Measurements from ENCODE around the gene CSAD. TPM values are rescaled to one million over a fixed set of nuclear protein-coding genes. Genes with fewer than 3 reads are reported as not detected.

Gene CSAD
- polyA plus RNA-seq, 4 donors: 25.9 to 126 (median 69.1) TPM

DNA sequence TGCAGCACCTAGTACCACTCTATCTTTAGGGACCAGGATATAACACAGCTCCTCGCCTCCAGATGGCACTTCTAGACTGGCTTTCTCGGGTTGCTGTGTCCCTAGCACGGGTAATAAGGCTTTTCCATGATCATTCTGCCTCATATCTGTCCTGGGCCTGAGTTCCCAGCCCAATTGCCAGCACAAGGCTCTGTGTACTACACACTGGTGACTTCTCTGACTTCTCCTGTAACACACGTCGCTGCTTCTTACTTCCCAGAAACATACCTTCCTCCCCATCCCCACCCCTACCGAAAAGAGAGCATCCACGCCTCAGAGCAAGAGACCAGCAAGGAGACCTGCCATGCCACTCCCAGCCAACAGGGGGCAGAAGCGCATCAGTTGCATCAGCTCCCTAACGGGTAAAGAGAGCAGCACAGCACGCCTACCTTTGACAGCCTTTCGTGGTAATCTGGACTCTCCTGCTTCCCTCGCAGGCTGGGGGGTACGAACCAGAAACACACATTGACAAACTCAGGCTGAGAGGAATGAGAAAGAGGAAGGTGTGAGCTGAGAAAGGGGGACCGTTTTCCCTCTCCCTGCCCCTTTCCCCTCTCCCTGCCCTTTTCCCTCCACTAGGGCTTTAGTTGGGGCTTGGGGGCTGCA, 21.4 kb downstream of the CSAD start:
- peak in 3 of 4 donors; percentile 39 to 54 (median 49) for DNase-seq (ENCODE audit: low read depth in 4 of 4, low spot score in 2 of 4)

DNA sequence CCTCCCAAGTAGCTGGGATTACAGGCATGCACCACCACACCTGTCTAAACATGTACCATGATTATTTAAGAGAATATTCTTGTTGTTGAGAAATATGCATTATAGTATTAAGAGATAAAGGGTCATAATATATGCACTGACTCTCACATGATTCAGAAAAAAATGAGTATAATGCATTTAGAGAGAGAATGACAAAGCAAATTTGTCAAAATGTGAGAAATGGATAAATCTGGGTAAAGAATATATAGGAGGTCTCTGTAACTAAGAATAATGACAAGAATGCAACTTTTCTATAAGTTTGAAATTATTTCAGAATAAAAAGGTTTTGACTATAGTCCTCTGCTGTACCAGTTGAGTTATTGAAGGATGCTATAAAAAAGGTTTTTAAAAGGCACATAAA, 28.3 kb downstream of the CSAD start:
- no peak for DNase-seq (ENCODE audit: low read depth in 4 of 4, low spot score in 2 of 4)

DNA sequence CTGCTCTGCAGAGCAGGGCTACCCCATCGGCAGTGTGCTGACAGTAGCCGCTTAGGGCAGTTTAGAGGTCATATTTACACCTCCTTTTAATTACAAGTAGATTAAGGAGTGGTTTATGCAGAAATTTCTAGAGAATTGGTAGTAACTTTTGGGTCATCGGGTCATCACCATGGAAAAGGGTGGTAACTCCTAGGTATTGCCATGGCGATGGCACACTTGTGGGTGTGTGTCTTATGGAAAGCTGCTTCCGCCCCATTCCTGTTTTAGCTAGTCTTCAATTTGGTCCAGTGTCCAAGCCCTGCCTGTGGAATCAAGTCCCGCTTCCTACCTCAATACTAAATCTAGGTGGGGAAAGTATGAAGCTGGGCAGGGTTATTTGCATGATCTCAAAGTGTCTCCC, 29.7 kb downstream of the CSAD start:
- DNase-seq (ENCODE audit: low read depth in 4 of 4, low spot score in 2 of 4): no peak

DNA sequence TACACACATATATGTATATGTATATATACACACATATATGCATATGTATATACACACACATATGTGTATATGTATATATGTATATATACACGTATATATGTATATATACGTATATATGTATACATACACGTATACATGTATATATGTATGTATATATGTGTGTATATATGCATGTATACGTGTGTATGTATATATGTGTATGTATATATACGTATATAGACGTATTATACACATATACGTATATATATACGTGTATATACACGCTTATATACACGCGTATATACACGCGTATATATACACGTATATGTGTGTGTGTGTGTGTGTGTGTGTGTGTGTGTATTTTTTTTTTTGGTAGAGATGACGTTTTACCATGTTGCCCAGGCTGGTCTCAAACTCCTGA, 33.1 kb downstream of the CSAD start:
- no peak for DNase-seq (ENCODE audit: low read depth in 4 of 4, low spot score in 2 of 4)

DNA sequence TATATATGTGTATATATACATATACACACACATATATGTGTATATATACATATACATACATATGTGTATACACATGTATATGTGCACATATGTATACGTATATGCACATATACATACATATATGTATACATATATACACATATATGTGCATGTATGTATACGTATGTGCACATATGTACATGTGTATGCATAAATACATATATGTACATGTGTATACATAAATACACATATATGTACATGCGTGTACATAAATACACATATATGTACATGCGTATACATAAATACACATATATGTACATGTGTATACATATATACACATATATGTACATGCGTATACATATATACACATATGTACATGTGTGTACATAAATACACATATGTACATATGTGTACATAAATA, 33.5 kb downstream of the CSAD start:
- no peak for DNase-seq (ENCODE audit: low read depth in 4 of 4, low spot score in 2 of 4)

DNA sequence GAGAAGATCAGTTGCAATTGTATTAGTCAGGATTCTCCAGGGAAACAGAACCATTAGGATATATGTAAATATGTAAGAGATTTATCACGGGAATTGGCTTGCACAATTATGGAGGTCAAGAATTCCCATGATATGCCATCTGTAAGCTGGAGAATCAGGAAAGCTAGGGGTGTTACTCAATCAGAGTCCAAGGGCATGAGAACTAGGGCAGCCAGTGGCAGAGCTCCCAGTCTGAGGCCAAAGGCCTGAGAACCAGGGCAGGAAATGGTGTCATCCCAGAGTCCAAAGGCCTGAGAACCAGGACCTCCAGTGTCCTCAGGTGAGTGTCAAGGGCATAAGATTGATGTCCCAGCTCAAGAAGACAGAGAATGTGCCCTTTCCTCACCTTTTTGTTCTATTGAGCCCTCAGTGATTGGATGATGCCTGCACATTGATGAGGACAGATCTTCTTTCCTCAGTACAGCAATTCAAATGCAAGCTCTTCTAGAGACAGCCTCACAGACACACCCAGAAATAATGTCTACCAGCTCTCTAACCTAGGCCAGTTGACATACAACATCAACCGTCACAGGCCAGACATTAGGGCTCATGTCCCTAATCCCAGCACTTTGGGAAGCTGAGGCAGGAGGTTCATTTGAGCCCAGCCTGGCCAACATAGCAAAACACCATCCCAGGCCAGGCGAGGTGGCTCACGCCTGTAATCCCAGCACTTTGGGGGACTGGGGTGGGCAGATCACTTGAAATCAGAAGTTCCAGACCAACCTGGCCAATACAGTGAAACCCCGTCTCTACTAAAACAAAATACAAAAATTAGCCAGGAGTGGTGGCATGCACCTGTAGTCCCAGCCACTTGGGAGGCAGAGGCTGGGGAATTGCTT, 35.1 kb downstream of the CSAD start:
- DNase-seq (ENCODE audit: low read depth in 4 of 4, low spot score in 2 of 4): no peak

DNA sequence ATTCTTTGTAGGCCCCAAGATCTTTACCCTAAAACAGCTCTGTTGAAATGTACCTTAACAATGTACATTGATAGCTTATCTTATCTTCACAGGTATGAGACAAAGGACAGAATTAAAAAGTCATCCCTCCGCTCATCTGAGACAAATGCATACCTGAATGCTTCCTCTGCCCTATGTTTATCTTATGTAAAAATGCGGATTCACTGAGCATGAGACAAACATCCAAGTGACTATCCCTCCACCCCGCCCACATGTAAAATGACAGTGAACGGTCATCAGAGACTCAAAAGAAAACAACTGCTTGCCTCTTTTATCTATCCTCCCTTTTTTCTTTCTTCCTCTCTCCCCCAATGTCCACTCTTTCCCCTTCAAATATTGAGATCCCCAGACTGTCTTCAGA, 37.4 kb downstream of the CSAD start:
- DNase-seq (ENCODE audit: low read depth in 4 of 4, low spot score in 2 of 4): no peak

DNA sequence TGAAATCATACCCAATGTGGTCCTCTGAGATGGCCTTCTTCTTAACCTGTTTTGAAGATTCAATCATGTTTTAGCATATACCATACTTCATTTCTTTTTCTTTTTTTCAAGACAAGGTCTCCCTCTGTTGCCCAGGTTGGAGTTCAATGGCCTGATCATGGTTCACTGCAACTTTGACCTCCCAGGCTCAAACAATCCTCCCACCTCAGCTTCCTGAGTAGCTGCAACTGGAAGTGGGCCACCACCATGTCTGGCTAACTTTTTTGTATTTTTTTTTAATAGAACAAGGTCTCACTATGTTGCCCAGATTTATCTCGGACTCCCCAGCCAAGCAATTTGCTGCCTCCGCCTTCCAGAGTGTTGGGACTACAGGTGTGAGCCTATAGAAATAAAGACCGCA, 47.0 kb downstream of the CSAD start:
- DNase-seq (ENCODE audit: low read depth in 4 of 4, low spot score in 2 of 4): no peak

DNA sequence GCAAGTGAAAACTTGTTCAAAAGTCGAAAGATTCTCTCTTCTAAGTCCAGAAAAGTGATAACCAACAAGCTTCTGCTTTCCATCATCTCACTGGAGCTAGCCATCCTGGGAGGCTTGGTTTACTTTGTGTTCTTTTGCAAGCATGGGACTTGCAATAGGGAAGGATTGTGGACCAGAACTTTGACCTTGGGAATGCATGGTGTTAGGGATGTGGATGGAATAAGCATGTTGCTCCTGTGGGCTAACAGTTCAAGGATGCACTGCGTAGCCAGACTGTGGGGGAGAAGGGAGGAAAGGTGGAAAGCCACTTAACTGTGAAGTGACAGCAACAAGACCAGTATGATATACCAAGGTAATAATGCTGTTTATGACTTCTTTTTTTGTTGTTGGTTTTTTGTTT, 48.9 kb downstream of the CSAD start:
- no peak for DNase-seq (ENCODE audit: low read depth in 4 of 4, low spot score in 2 of 4)

DNA sequence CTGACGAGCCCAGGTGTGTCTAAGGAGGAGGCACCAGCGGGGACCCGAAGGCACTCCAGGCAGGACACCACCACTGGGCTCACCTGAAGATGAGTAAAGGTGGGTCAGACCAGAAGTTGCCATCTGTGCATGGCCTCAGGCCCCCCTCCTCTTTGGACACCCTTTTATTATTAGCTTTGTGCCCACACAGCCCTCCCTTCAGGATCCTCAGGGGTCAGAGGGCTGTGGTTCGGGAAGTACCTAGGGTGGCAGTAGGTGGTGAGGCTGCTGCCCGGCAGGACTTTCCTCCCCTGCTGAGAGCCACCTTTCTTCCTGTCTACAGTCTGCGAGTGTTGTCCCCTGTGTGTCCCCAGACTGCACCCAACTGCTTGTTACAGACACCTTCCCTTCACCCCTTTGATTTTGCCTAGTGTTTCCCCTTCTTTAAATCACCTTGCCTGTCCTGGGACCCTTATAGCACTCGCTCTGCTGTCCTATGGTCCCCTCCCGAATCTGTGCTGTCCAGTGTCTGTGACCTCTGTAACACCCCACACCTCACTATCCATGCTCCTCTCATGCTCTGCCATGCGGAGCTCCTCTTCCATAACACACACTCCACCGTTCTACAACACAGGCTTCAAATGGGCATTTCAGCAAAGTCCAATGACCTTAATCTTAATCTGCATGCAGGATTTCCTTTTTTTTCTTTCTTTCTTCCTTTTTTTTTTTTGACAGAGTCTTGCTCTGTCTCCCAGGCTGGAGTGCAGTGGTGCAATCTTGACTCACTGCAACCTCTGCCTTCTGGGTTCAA, 51.8 kb downstream of the CSAD start:
- no peak for DNase-seq (ENCODE audit: low read depth in 4 of 4, low spot score in 2 of 4)

DNA sequence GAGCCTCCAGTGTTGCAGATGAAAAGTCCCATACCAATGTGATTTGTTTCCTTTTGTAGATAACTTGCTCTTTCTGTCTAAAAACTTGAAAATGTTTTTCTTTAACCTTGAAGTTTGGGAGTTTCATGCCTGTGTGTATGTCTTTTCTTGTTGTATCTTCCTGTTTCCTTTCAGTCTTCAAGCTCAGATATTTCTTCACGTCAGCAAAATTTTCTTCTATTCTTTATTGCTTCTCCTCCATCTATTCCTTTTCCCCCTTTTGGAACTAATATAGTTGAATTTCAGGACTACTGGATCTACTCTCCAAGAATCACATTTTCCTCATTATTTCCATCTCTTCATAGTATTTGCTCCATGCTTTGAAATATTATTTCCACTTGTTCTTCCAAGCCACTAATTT, 53.6 kb downstream of the CSAD start:
- DNase-seq (ENCODE audit: low read depth in 4 of 4, low spot score in 2 of 4): no peak

DNA sequence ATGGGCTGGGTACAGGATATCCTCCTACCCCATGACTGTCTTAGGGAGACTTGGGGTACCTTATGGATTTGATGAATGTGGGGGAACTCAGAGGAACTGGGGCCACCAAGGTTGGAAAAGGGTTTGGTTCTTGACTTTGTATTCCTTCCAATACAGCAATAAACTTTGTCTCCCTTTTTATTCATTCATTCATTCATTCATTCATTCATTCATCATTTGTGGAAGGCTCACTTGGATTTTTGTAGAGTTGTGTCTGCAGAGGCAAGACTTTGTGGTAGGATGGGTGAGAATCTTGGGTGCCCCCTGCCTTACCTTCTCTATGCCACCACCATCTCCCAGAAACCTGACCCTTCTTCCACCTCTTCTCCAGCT, 56.4 kb downstream of the CSAD start:
- DNase-seq (ENCODE audit: low read depth in 4 of 4, low spot score in 2 of 4): no peak

DNA sequence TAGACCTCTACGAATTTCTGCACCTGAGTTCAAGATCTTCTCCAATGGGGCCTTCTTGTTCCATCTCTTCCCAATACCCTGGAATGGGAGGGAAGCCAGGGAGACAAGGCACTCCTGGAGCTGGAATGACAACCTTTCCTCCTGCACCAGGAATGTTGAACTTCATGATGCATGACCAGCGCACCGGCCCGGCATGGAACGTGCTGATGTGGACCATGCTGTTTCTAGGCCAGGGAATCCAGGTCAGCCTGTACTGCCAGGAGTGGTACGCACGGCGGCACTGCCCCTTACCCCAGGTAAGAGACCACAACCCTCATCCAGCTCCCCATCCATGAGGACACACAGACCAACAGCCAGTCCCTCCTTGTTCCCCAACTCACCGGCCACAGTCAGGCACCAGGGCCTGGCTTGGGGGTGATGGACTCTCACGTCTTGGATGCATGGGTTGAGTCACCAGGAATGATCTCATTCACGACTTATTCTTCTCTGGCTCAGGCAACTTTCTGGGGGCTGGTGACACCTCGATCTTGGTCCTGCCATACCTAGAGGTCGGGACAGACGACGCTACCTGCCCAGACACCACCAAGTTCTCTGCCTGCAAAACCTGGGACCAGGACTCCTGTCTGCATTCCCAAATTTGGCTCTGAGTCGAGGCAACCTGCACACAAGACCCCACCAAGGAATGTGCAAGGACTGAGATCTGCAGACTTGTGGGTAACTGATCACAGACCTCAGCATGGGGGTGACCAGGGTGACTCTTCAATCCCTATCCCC, 57.0 kb downstream of the CSAD start:
- no peak for DNase-seq (ENCODE audit: low read depth in 4 of 4, low spot score in 2 of 4)

DNA sequence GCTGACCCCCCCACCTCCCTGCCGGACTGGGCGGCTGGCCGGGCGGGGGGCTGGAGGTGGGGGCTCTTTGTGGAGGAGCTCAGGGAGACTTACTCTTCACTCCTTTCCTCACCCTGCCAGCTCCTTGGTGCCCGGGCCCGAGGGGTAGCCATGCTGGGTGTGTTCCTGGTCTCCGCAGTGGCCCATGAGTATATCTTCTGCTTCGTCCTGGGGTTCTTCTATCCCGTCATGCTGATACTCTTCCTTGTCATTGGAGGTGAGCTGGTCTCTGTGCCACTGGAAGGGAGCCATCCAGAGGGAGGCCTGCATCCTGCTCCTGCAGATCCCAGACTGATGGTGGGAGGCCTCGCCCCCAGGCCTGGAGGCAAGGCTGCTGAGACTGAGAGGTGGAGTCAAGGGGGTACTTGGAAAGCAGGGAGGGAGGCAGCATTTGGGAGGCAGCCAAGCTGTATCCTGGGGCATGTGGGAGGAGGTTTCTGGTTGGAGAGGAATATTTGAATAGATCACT, 57.7 kb downstream of the CSAD start:
- no peak for DNase-seq (ENCODE audit: low read depth in 4 of 4, low spot score in 2 of 4)

DNA sequence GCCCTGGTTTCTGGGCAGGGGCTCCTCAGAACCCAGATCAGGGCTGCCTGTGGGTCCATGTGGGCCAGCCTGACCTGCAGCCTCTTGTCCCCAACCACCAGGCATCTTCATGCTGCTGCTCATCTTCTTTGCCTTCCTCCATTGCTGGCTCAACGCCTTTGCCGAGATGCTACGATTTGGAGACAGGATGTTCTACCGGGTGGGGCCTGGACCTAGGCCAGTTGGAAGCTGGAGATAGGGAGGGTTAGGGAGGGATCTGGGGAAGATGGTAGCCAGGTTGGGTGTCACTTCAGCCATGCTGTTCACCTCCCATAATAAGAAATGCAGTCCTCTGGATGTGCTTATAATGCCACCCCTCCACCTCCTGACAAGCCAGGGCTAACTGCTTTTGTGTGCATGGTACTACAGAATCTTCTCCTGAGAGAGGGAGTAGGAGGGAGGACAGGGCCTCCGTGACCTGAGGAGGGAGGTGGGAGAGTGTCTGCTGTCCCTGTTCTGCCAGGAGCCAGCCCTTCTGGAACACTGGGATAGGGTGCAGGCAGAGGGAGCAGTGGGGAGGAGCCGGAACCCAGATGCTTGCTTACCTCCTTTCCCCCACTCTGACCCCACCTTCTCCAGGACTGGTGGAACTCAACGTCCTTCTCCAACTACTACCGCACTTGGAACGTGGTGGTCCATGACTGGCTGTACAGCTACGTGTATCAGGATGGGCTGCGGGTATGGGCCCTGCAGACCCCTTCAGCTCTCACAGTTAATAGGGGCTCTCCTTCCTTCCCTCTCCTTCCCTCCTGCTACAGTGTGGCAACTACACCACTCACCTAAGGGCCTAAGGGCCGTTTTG, 59.8 kb downstream of the CSAD start:
- no peak for DNase-seq (ENCODE audit: low read depth in 4 of 4, low spot score in 2 of 4)

DNA sequence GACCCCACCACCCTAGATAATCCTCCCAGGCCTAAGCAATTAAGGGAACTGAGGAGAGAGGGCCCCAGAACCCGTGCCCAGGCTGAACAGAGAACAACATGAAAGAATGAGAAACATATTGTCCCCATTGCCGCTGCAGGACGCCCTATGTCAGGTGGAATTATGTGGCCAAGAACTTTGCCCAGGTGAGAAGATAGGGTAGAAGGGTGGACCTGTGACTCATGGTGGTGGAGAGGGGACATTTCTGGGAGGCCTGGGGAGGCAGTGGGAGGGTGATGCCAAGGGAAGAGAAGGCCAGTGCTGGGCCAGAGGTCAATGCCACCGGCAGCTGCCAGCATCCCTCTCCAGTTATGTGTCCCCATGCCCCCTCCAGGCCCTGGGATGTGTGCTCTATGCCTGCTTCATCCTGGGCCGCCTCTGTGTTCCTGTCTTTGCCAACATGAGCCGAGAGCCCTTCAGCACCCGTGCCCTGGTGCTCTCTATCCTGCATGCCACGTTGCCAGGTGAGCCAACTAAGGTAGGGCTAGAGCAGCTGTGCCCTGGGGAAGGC, 61.9 kb downstream of the CSAD start:
- DNase-seq (ENCODE audit: low read depth in 4 of 4, low spot score in 2 of 4): no peak

DNA sequence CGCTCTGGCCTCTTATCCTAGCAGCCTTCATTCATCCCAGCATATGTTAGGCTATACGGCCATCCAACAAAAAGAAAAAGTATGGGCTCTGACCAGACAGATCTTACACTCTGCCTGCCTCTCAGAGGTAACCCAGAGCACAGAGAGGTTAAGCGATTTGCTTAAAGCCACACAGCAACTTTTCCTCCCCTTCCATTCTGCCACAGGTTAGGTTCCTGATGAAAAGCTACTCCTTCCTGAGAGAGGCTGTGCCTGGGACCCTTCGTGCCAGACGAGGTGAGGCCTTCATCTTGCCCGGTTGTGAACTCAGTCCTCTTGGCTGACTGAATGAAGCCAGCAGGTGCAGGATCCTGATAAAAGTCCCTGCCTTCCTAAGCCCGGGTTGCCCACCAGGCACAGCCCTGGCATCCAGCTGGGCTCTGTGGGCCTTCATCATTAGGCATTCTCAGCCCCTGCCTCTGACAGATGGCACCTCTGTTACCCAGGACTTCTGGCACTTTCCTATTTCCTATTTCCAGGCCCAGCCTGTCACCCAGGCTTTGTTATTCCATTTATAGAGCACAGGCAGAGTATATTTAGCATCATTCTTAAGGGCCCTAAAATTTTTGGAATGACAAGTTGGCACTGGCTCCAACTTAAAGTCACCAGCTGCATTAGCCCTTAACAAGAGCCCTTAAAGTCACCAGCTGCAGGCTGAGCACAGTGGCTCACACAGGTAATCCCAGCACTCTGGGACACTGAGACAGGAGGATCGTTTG, 64.7 kb downstream of the CSAD start:
- no peak for DNase-seq (ENCODE audit: low read depth in 4 of 4, low spot score in 2 of 4)

DNA sequence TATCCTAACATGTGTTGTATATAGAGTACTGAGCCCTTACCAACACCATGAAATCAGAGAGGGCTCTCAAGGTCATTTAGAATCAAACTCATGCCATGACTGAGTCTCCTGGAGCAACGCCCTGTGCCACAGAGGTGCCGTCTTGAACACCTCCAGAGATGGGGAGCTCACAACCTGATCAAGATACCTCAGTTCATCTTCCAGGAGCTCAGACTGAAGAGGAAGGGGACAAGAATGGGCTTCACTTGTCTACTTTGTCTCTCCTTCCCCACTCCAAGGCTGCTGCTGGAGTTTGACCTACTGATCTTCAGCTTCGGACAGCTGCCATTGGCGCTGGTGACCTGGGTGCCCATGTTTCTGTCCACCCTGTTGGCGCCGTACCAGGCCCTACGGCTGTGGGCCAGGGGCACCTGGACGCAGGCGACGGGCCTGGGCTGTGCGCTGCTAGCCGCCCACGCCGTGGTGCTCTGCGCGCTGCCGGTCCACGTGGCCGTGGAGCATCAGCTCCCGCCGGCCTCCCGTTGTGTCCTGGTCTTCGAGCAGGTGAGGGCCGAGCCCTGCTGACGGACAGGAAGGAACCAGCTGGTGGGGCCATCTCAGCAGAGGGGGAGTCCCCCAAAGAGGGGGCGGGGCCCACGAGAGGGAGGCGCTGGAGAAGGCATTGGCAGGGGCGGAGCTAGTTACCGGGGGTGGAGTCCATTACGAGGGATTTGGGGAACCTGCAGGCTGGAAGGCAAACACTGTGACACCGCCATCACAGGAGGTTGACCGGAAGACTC, 65.4 kb downstream of the CSAD start:
- DNase-seq (ENCODE audit: low read depth in 4 of 4, low spot score in 2 of 4): no peak
